Activated CD4-positive, alpha-beta T cell treated with anti-CD3 and anti-CD28 coated beads, Interleukin-2, amount 50 U/mL, for 24 hours (primary cell): ENCODE results near the gene FADS6.

Source experiments
- DNase-seq, 2 donors: peaks; one replicate each; pipeline ENCODE4 v3.0.0-alpha.2; 2020; ENCODE audit warnings: low read depth in 1 of 2, low spot score in 1 of 2

Gene FADS6

DNA sequence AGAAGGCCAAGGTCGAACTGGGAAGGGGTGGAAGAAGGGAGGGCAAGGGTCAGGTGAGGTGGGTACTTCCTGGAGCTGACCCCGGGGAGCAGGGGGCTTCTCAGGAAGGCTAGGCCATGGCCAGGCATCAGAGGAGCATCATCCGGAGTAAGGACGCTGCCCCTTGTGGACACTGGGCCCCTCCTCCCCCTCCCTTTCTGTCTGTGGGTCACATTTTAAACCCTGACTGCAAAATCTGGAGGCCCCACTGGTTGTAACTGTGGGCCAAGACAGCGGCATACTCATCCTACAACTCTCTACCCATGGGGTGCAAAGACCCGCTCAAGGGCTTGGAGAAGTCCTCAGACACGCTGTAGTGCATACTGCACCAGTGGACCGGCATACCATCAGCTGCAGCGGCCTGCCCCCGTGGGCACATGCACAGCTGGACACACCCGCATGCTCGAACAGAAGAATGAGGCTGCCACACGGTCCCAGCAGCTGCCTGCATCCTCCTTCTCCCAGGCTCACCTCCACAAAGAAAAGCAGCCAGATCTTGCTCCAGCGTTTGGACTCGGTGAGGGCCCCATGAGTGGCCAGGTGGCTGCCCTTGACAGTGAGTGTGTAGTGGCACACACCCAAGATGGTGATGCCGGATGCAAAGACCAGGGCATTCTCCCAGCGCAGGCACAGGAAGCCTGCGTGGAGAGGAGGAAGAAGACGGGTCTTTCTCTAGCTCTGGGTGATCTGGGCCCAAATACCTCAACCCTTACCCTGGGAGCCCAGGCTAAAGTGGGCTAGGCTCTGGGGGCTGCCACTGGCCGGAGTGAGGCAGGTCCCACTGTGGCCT, 1.2 kb downstream of the FADS6 start:
- no peak for DNase-seq

DNA sequence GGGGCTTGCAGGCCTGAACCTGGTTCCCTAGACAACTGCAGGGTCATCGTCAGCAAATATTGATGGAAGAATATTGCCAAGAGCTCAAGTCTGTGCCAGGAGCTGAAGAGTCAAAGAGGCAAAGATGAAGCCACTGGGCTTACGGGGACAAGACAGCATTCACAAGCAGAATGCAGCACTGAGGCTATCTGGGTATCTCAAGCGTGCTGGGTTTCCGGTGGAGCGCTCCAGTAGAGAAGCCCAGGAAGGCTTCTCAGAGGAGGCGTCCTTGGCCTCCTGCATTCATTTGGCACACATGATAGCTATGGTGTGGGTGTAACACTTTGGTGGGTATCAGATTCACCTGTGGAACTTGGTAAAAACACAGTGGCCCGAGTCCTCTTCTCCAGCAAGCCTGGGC, 2.9 kb downstream of the FADS6 start:
- no peak for DNase-seq

DNA sequence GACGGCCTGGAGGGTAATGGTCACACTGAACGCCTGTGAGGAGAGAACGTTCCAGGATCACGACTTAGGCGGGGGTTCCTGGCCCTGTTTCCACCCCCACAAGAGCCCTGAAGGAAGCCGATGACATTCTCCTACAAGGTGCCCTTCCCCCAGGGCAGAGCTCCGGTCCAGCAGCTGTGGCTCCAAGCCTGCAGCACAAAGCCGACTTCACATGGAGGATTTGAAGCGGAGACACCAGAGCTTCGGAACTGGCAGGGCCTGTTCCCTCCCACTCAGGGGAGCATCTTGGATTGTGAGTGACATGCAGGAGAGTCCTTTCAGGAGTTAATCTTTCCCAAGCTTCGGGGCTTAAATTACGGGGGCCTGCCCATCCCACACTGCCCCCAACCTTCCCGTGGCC, 5.0 kb downstream of the FADS6 start:
- DNase-seq, result no peak

- DNase-seq, result no peak
Measured at GRCh38 chr17:74883241-74883745, 10.1 kb downstream of the FADS6 start.

- no peak for DNase-seq
Measured at GRCh38 chr17:74882517-74883240, 10.8 kb downstream of the FADS6 start.

DNA sequence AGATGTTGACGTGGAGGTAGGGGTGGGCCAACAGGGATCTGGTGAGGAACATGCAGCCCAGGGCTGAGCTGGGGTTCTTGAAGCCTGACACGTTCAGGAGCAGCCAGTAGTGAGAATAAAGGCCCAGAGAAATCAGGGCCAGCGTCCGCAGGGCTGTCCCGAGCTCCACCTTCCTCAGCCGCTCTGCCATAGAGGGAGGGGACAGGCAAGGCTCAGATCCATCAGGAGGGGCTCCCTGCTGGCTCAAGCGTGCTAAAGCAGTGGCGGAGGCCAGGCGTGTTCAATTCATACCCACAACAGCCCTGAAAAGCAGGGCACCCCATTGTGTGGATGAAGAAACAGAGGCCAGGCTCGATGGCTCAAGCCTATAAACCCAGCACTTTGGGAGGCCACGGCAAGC, 12.4 kb downstream of the FADS6 start:
- no peak for DNase-seq

GRCh38 chr17:74879308-74879707, 14.1 kb downstream of the FADS6 start:
- DNase-seq, result no peak

- DNase-seq, result no peak
Measured at GRCh38 chr17:74878658-74879057, 14.8 kb downstream of the FADS6 start.

DNA sequence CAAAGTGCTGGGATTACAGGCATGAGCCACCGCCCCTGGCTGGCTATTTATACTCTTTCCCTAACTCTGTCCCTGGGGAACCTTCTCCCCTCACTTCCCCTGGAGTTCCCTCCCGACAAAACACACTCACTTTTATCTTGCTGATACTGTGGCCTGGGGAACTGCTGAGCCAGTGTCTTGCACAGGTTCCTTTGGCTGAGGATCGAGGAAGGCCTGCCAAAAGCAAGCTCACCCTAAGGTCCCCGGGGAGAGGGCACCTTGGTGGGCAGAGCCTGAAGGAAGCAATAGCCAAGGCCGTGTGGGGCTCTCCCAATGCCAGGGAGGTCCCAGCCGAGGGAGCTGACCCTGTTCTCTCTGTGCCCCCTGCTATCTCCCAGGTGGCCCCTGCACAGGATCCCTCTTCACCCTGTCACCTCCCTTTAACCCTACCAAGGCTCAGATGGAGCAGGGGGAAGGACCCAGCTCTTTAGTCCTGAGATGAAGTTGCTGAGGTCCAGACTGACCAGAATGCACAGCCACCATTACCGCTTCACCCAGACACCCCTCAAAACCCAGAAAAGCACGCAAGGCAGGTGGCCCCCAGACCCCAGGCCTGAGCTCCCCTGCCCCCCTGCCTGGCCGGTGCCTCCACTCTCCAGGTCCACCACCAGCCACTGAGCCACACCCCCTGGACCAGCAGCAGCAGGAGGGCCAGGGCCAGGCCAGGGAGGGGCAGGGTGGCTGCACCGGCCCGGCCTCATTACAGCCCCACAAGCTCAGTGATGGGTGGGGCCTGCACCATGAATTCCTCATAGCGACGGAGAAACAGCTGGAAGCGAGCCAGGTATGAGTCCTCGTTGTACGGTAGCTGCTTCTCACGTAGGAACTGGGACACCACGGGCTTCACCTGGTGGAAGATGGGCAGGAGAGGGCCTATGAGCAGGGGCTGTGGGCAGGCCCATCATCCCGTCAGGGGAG, 15.6 kb downstream of the FADS6 start:
- no peak for DNase-seq

DNA sequence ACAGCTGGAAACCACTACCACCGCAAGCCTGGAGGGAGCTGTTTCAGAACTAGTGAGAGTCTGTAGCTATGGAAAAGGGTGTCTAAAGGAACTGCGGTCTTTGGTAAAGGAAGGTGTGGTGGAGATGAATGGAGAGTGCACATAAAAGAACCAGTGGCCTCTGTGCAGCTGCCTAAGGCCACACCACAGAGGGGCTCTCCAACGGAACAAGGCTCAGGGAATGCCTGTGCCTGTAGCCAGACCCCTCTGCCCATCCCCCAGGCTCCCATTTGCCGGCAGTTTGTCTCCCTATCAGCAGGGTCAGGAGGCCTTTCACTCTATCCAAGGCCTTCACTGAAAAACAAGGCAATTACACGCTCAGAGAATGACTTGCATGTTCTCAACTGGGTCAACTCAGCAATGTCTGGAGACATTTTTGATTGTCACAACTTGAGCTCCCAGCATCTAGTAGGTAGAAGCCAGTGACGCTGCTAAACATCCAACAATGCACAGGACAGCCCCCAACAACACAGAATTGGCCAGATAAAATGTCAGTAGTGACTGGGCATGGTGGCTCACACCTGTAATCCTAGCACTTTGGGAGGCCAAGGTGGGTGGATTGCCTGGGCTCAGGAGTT, 17.3 kb downstream of the FADS6 start:
- no peak for DNase-seq

DNA sequence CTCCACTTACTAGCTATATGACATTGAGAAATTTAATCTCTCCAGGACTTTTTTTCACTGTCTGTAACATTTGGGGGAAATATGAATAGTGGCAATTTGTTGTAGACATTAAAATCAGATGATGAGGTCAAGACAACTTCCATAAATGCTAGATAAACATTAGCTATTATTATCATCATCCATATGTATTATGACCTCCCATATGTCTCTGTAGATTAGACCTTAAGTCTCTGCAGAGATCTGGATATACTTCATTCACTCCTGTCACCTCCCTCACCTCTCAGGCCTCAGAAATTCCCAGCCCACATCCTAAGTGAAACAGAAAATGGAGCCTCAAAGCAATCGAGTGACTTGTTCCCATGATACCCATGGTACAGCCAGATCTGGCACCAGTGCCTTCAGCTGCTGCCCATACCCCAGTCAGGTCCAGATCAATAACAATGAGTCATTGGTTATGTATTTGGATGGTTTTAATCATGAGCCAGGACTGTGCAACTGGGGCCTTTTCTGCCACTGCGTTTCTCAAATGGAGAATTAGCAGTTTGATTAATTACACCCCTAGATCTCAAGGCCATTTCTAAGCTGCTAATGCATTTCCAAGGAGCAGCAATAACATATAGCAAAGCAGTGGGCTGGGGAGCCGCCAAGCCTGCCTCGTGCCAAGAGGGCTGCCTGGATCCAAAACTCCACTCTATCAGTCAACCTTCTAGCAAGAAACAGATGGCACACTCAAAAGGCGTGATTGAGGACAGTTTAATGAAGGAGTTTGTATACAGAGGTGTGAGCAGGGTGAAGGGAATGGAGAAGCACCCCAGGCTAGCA, 18.1 kb downstream of the FADS6 start:
- DNase-seq, result no peak

GRCh38 chr17:74874615-74875037, 18.8 kb downstream of the FADS6 start:
- no peak for DNase-seq

DNA sequence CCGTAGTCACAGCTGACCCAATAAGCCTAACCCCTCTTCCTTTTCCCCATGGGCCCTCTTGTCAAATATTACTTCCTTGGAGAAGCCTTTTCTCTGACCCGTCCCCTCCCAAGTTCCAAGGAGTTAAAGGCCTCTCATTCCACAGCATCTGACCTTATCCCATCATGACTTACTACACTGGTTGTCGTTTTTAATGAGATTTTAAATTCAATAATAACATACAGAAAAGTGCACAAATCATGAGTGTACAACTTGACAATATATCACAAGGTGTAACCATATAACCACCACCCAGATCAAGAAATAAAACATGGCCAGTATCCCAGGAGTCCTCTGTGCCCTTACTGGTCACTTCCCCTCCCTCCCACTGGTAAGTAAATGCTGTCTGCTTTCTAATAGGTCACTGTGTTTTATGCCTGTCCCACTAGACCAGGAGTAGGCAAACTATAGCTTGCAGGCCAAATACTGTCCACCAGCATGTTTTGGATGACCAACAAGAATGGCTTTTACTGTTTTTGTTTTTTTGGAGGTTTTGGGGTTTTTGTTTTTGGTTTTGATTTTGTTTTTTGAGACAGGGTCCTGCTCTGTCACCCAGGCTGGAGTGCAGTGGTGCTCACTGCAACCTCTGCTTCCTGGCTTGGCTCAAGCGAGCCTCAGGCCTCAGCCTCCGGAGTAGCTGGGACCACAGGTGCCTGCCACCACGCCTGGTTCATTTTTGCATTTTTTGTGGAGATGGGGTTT, 19.4 kb downstream of the FADS6 start:
- DNase-seq, result no peak

DNA sequence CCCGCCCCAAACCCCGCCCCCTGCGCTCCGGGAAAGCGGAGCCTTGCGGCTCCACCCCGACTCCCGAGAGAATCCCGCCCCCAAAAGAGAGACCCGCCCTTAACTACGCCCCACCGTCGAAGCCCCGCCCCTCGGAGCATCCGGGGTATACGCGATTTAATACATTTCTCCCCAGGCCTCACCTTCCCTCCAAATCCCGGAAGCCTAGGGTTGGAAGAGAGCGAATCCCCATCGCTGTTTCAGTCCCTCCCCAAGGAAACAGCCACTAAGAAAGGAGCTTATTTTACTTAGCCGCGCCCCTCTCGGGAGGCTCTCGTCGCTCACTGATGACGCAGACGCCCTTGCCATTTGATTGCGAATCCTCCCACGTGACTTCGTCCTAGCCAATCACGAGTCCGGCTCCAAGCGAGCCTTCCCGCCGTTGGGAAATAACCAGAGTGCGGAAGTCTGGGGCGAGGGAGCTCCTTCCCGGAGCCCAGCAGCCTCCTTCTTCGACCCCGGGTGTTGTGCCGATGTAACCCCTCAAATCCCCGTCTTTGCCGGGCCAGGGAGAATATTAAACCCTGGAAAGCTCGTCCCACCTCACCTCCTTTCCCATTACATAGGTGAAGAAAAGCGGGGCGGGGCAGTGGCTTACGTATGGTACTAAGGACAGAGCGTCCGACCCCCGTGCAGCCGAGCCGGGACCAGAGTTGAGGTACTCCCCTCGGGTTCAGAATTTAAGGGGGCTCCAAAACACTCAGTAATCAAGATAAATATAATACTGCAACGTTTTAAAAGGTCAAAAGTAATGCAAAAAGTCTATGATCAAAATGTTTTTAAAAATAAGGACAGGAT, 20.2 kb downstream of the FADS6 start:
- peak; percentile 99 to 100 for DNase-seq

GRCh38 chr17:74872313-74873036, 21.0 kb downstream of the FADS6 start, which contains the start of gene FDXR:
TSS of gene FDXR (minus strand) at chr17:74872994. CDS start at chr17:74872944, 50 bp downstream.
- no peak for DNase-seq

GRCh38 chr17:74871356-74872076, 21.9 kb downstream of the FADS6 start:
- no peak for DNase-seq

- no peak for DNase-seq
Measured at GRCh38 chr17:74870512-74870911, 22.9 kb downstream of the FADS6 start.
